Sigmoid colon (tissue), 7 donors: ENCODE measurements around the gene P2RX2. TPM values are rescaled to one million over a fixed set of nuclear protein-coding genes. Genes with fewer than 3 reads are reported as not detected.

Experiments
- DNase-seq: peaks from one replicate; pipeline ENCODE4 v3.0.0-alpha.2; 2019
- H3K27ac ChIP-seq, 4 donors: fragments of 200-600 bp; sonication (generic); one replicate each; pipeline ENCODE4 v1.5.1; 2016 to 2019; ENCODE audit warnings: mild to moderate bottlenecking in 1 of 4
- H3K27me3 ChIP-seq, 3 donors: fragments of 200-600 bp; sonication (generic); one replicate each; pipeline ENCODE4 v1.5.1; 2019; ENCODE audit warnings: mild to moderate bottlenecking in 1 of 3
- H3K36me3 ChIP-seq, 4 donors: fragments of 200-600 bp; sonication (generic); one replicate each; pipeline ENCODE4 v1.5.1; 2016 to 2019
- H3K4me1 ChIP-seq, 4 donors: fragments of 200-600 bp; sonication (generic); one replicate each; pipeline ENCODE4 v1.5.1; 2017 to 2019
- H3K4me3 ChIP-seq, 4 donors: fragments of 200-600 bp; sonication (generic); one replicate each; pipeline ENCODE4 v1.5.1; 2017 to 2019; ENCODE audit warnings: mild to moderate bottlenecking in 2 of 4, moderate library complexity in 1 of 4
- H3K9me3 ChIP-seq, 4 donors: fragments of 200-600 bp in 3 of 4; sonication (generic) in 3 of 4; one replicate each; pipeline versions ENCODE4 v1.5.1 to v1.6.1; 2013 to 2019
- CTCF ChIP-seq, 4 experiments: fragments of 450-650 bp in 3 of 4; fragments of 200-600 bp in 1 of 4; IDR thresholded peaks; one replicate each; pipeline ENCODE4 v1.5.1; 2016 to 2019; ENCODE audit warnings: antibody characterized with exemption in 4 of 4, mild to moderate bottlenecking in 3 of 4, moderate library complexity in 2 of 4
- EP300 ChIP-seq, 4 donors: sonication (generic); formaldehyde crosslinking; IDR thresholded peaks; one replicate each; pipeline ENCODE4 v1.6.1; 2017; ENCODE audit warnings: antibody characterized with exemption in 4 of 4
- POLR2A ChIP-seq, 2 donors: fragments of 450-650 bp; IDR thresholded peaks; one replicate each; pipeline ENCODE4 v1.6.1; 2016; ENCODE audit warnings: antibody characterized with exemption in 2 of 2, mild to moderate bottlenecking in 2 of 2, moderate library complexity in 2 of 2
- POLR2AphosphoS5 ChIP-seq, 4 donors: sonication (generic); formaldehyde crosslinking; IDR thresholded peaks; one replicate each; pipeline ENCODE4 v1.6.1; 2017; ENCODE audit warnings: antibody characterized with exemption in 4 of 4
- WGBS, 2 donors: extraction: QIAGEN DNeasy Blood & Tissue Kit; methylation state at CpG; one replicate each; pipeline ENCODE4 v1.1.7; 2013; 5-methylcytosine and 5-hydroxymethylcytosine counted together
- intact Hi-C: fragments of 100-400 bp; cut with DNase I; formaldehyde crosslinking; loops from one replicate; pipeline ENCODE4 v1.15.1; 2023
- polyA plus RNA-seq, 3 donors: library from polyadenylated mRNA; stranded (reverse); fragments of 200-250 nt; gene quantifications; one replicate each; pipeline ENCODE4 v1.2.3, GENCODE V29; 2013
- total RNA-seq, 4 donors: library from RNA; depleted of rRNA; stranded (reverse); fragments of >200 nt; gene quantifications; one replicate each; pipeline ENCODE4 v1.1.0, GENCODE V29; 2016
- donor health status: healthy with polysubstance abuse.
- donor health status: Bipolar disorder and iron deficiency.
- donor health status: healthy.

Gene P2RX2
- total and polyA plus RNA-seq, 7 donors, result 0.16 to 1.4 (median 0.36) TPM; not detected in 2

- Histone ChIP-seq H3K4me3 (no peak overlapping the region), H3K4me1 (no peaks in the 10 kb centered on the region), H3K9me3 (no peaks in the 10 kb centered on the region), H3K27ac (no peak overlapping the region), H3K27me3 (no peaks in the 10 kb centered on the region), H3K36me3 (peaks cover 12 to 68% (median 23%) of the 10 kb centered on the region in 4 donors)
- 94 to 96% methylated on average over 27 of the region's 27 CpGs for whole genome bisulfite sequencing, 2 donors
- TF ChIP-seq EP300 (IDR thresholded peaks at IDR 0.05) (no peak), POLR2A (IDR thresholded peaks at IDR 0.05) (no peak), POLR2AphosphoS5 (IDR thresholded peaks at IDR 0.05) (no peak), CTCF (IDR thresholded peaks at IDR 0.05) (no peak)
- intact Hi-C loops, result no loop called here
- no peak for DNase-seq
Observed at GRCh38 chr12:132571051-132571450, 47.5 kb upstream of the P2RX2 start.

GRCh38 chr12:132571598-132571997 lies 47.0 kb upstream of the P2RX2 start:
- Histone ChIP-seq H3K27me3 (no peaks in the 10 kb centered on the region), H3K4me1 (no peaks in the 10 kb centered on the region), H3K36me3 (peaks cover 12 to 73% (median 24%) of the 10 kb centered on the region in 4 donors), H3K4me3 (no peak overlapping the region), H3K27ac (no peak overlapping the region), H3K9me3 (no peaks in the 10 kb centered on the region)
- WGBS, 2 donors, result 90 to 92% methylated on average over 20 of the region's 20 CpGs
- TF ChIP-seq CTCF (IDR thresholded peaks at IDR 0.05), result no peak
- TF ChIP-seq POLR2AphosphoS5 (IDR thresholded peaks at IDR 0.05), result no peak
- no peak for TF ChIP-seq POLR2A (IDR thresholded peaks at IDR 0.05)
- no peak for TF ChIP-seq EP300 (IDR thresholded peaks at IDR 0.05)
- intact Hi-C loops, result no loop called here
- no peak for DNase-seq

- H3K4me1 ChIP-seq, result no peaks in the 10 kb centered on the region
- H3K27ac ChIP-seq, result no peak overlapping the region
- no peak overlapping the region for H3K4me3 ChIP-seq
- no peaks in the 10 kb centered on the region for H3K27me3 ChIP-seq
- DNase-seq, result no peak
- H3K9me3 ChIP-seq, result no peaks in the 10 kb centered on the region
- WGBS, 2 donors, result 75 to 81% methylated on average over 26 of the region's 26 CpGs
- intact Hi-C loops, result no loop called here
- no peak for TF ChIP-seq CTCF (IDR thresholded peaks at IDR 0.05)
- no peak for TF ChIP-seq POLR2A (IDR thresholded peaks at IDR 0.05)
- TF ChIP-seq EP300 (IDR thresholded peaks at IDR 0.05), result no peak
- TF ChIP-seq POLR2AphosphoS5 (IDR thresholded peaks at IDR 0.05), result no peak
- H3K36me3 ChIP-seq, result peaks cover 12 to 78% (median 28%) of the 10 kb centered on the region in 4 donors
Observed at GRCh38 chr12:132572106-132572505, 46.5 kb upstream of the P2RX2 start.

- Histone ChIP-seq H3K36me3 (peaks cover 12 to 82% (median 33%) of the 10 kb centered on the region in 4 donors), H3K9me3 (no peaks in the 10 kb centered on the region), H3K27ac (no peak overlapping the region), H3K4me1 (no peaks in the 10 kb centered on the region), H3K4me3 (no peak overlapping the region), H3K27me3 (no peaks in the 10 kb centered on the region)
- DNase-seq, result no peak
- WGBS, 2 donors, result 92 to 94% methylated on average over 36 of the region's 36 CpGs
- intact Hi-C loops, result no loop called here
- no peak for TF ChIP-seq POLR2A (IDR thresholded peaks at IDR 0.05)
Observed at GRCh38 chr12:132572801-132573760, 45.5 kb upstream of the P2RX2 start.

GRCh38 chr12:132574271-132574996 lies 44.1 kb upstream of the P2RX2 start:
- Histone ChIP-seq H3K9me3 (no peaks in the 10 kb centered on the region), H3K27ac (no peak overlapping the region), H3K4me1 (no peaks in the 10 kb centered on the region), H3K4me3 (no peak overlapping the region), H3K36me3 (peaks cover 12 to 88% (median 35%) of the 10 kb centered on the region in 4 donors), H3K27me3 (no peaks in the 10 kb centered on the region)
- intact Hi-C loops, result no loop called here
- TF ChIP-seq POLR2AphosphoS5 (IDR thresholded peaks at IDR 0.05) (no peak), POLR2A (IDR thresholded peaks at IDR 0.05) (no peak), EP300 (IDR thresholded peaks at IDR 0.05) (no peak), CTCF (IDR thresholded peaks at IDR 0.05) (no peak)
- no peak for DNase-seq
- 96 to 97% methylated on average over 39 of the region's 39 CpGs for WGBS, 2 donors
